ENCODE results near the gene GIGYF1.
"Not testable (repeated sequence)": the region's sequence is repeated elsewhere in the genome, so short reads cannot be mapped to it uniquely, and the experiment has no call there.

The GIGYF1 gene

GRCh38 chr7:100694098-100694745, at the start of gene GIGYF1:
TSS of gene GIGYF1 (minus strand) at chr7:100694250. CDS start at chr7:100688238, 6,012 bp downstream.
- TF ChIP-seq POLR2A (IDR thresholded peaks at IDR 0.05; ENCODE audit: low read length): no peak
- no peak for TF ChIP-seq GATA1 (IDR thresholded peaks at IDR 0.05; ENCODE audit: low read depth, low read length)
- peak; percentile 88 to 91 for DNase-seq

GRCh38 chr7:100739934-100740333, 45.9 kb upstream of the GIGYF1 start:
- TF ChIP-seq GATA1 (IDR thresholded peaks at IDR 0.05; ENCODE audit: low read depth, low read length) (no peak), POLR2A (IDR thresholded peaks at IDR 0.05; ENCODE audit: low read length) (no peak)
- DNase-seq: no peak

- TF ChIP-seq GATA1 (IDR thresholded peaks at IDR 0.05; ENCODE audit: low read depth, low read length): no peak
- TF ChIP-seq POLR2A (IDR thresholded peaks at IDR 0.05; ENCODE audit: low read length): no peak
Measured at GRCh38 chr7:100736671-100737070, 42.6 kb upstream of the GIGYF1 start.

GRCh38 chr7:100735730-100736129, 41.7 kb upstream of the GIGYF1 start:
- DNase-seq: no peak
- no peak for TF ChIP-seq POLR2A (IDR thresholded peaks at IDR 0.05; ENCODE audit: low read length)
- no peak for TF ChIP-seq GATA1 (IDR thresholded peaks at IDR 0.05; ENCODE audit: low read depth, low read length)

More at GRCh38 chr7:100736671-100737070, 42.6 kb upstream of the GIGYF1 start:
- DNase-seq: no peak

- TF ChIP-seq POLR2A (IDR thresholded peaks at IDR 0.05; ENCODE audit: low read length) (no peak), GATA1 (IDR thresholded peaks at IDR 0.05; ENCODE audit: low read depth, low read length) (no peak)
- no peak for DNase-seq
Measured at GRCh38 chr7:100731937-100732636, 38.0 kb upstream of the GIGYF1 start.

GRCh38 chr7:100730136-100730800, 36.2 kb upstream of the GIGYF1 start:
- DNase-seq: no peak
- TF ChIP-seq GATA1 (IDR thresholded peaks at IDR 0.05; ENCODE audit: low read depth, low read length) (no peak), POLR2A (IDR thresholded peaks at IDR 0.05; ENCODE audit: low read length) (no peak)

- no peak for DNase-seq
- TF ChIP-seq POLR2A (IDR thresholded peaks at IDR 0.05; ENCODE audit: low read length) (no peak), GATA1 (IDR thresholded peaks at IDR 0.05; ENCODE audit: low read depth, low read length) (no peak)
Measured at GRCh38 chr7:100728196-100728595, 34.1 kb upstream of the GIGYF1 start.

- TF ChIP-seq POLR2A (IDR thresholded peaks at IDR 0.05; ENCODE audit: low read length) (no peak), GATA1 (IDR thresholded peaks at IDR 0.05; ENCODE audit: low read depth, low read length) (no peak)
- DNase-seq: no peak
Measured at GRCh38 chr7:100726996-100727761, 33.1 kb upstream of the GIGYF1 start.

- not testable (repeated sequence) for DNase-seq
Measured at GRCh38 chr7:100724364-100724763, 30.3 kb upstream of the GIGYF1 start.

GRCh38 chr7:100723732-100724275, 29.8 kb upstream of the GIGYF1 start:
- DNase-seq: no peak

GRCh38 chr7:100722480-100723212, 28.6 kb upstream of the GIGYF1 start:
- TF ChIP-seq GATA1 (IDR thresholded peaks at IDR 0.05; ENCODE audit: low read depth, low read length) (no peak), POLR2A (IDR thresholded peaks at IDR 0.05; ENCODE audit: low read length) (no peak)
- no peak for DNase-seq

More at GRCh38 chr7:100723732-100724275, 29.8 kb upstream of the GIGYF1 start:
- TF ChIP-seq POLR2A (IDR thresholded peaks at IDR 0.05; ENCODE audit: low read length): no peak

- no peak for DNase-seq
- TF ChIP-seq POLR2A (IDR thresholded peaks at IDR 0.05; ENCODE audit: low read length) (no peak), GATA1 (IDR thresholded peaks at IDR 0.05; ENCODE audit: low read depth, low read length) (no peak)
Measured at GRCh38 chr7:100721505-100721812, 27.4 kb upstream of the GIGYF1 start.
